ENCODE measurements around the gene RHOBTB3.

Gene RHOBTB3

GRCh38 chr5:95759634-95760033 lies 28.5 kb downstream of the RHOBTB3 start:
- peaks cover 4% of the 10 kb centered on the region; the same call in 1 of the 2 replicates for H3K4me1 ChIP-seq (ENCODE audit: insufficient read depth, low read length)
- H3K9ac ChIP-seq (ENCODE audit: low read depth, low read length) = no peak overlapping the region
- H3K9me3 ChIP-seq (ENCODE audit: control insufficient read depth, insufficient read depth, low read length) = no peaks in the 10 kb centered on the region
- no peaks in the 10 kb centered on the region for H3K36me3 ChIP-seq (ENCODE audit: insufficient read depth, low read length)

GRCh38 chr5:95760273-95761191 lies 29.4 kb downstream of the RHOBTB3 start:
- Histone ChIP-seq H3K9ac (ENCODE audit: low read depth, low read length) (no peak overlapping the region), H3K4me1 (ENCODE audit: insufficient read depth, low read length) (peaks cover 4% of the 10 kb centered on the region; the same call in 1 of the 2 replicates), H3K9me3 (ENCODE audit: control insufficient read depth, insufficient read depth, low read length) (no peaks in the 10 kb centered on the region), H3K36me3 (ENCODE audit: insufficient read depth, low read length) (no peaks in the 10 kb centered on the region)

GRCh38 chr5:95761771-95762651 lies 30.9 kb downstream of the RHOBTB3 start:
- Histone ChIP-seq H3K9me3 (ENCODE audit: control insufficient read depth, insufficient read depth, low read length) (no peaks in the 10 kb centered on the region), H3K36me3 (ENCODE audit: insufficient read depth, low read length) (no peaks in the 10 kb centered on the region), H3K4me1 (ENCODE audit: insufficient read depth, low read length) (peaks cover 4% of the 10 kb centered on the region; the same call in 1 of the 2 replicates), H3K9ac (ENCODE audit: low read depth, low read length) (no peak overlapping the region)

GRCh38 chr5:95762652-95763041 lies 31.5 kb downstream of the RHOBTB3 start:
- H3K36me3 ChIP-seq (ENCODE audit: insufficient read depth, low read length) = no peaks in the 10 kb centered on the region
- no peak overlapping the region for H3K9ac ChIP-seq (ENCODE audit: low read depth, low read length)

GRCh38 chr5:95763941-95764340 lies 32.8 kb downstream of the RHOBTB3 start:
- H3K36me3 ChIP-seq (ENCODE audit: insufficient read depth, low read length) = no peaks in the 10 kb centered on the region
- H3K9ac ChIP-seq (ENCODE audit: low read depth, low read length) = no peak overlapping the region
- H3K9me3 ChIP-seq (ENCODE audit: control insufficient read depth, insufficient read depth, low read length) = no peaks in the 10 kb centered on the region
- peaks cover 4% of the 10 kb centered on the region; the same call in 1 of the 2 replicates for H3K4me1 ChIP-seq (ENCODE audit: insufficient read depth, low read length)

More at GRCh38 chr5:95762652-95763041, 31.5 kb downstream of the RHOBTB3 start:
- Histone ChIP-seq H3K9me3 (ENCODE audit: control insufficient read depth, insufficient read depth, low read length) (no peaks in the 10 kb centered on the region), H3K4me1 (ENCODE audit: insufficient read depth, low read length) (peaks cover 4% of the 10 kb centered on the region; the same call in 1 of the 2 replicates)

GRCh38 chr5:95768731-95769130 lies 37.6 kb downstream of the RHOBTB3 start:
- no peaks in the 10 kb centered on the region for H3K9me3 ChIP-seq (ENCODE audit: control insufficient read depth, insufficient read depth, low read length)
- no peaks in the 10 kb centered on the region for H3K4me1 ChIP-seq (ENCODE audit: insufficient read depth, low read length)
- H3K36me3 ChIP-seq (ENCODE audit: insufficient read depth, low read length) = no peaks in the 10 kb centered on the region

GRCh38 chr5:95770830-95771708 lies 39.9 kb downstream of the RHOBTB3 start:
- Histone ChIP-seq H3K4me1 (ENCODE audit: insufficient read depth, low read length) (no peaks in the 10 kb centered on the region), H3K9me3 (ENCODE audit: control insufficient read depth, insufficient read depth, low read length) (no peaks in the 10 kb centered on the region), H3K36me3 (ENCODE audit: insufficient read depth, low read length) (no peaks in the 10 kb centered on the region), H3K9ac (ENCODE audit: low read depth, low read length) (no peak overlapping the region)

More at GRCh38 chr5:95768731-95769130, 37.6 kb downstream of the RHOBTB3 start:
- no peak overlapping the region for H3K9ac ChIP-seq (ENCODE audit: low read depth, low read length)

- Histone ChIP-seq H3K9ac (ENCODE audit: low read depth, low read length) (no peak overlapping the region), H3K36me3 (ENCODE audit: insufficient read depth, low read length) (no peaks in the 10 kb centered on the region), H3K4me1 (ENCODE audit: insufficient read depth, low read length) (no peaks in the 10 kb centered on the region), H3K9me3 (ENCODE audit: control insufficient read depth, insufficient read depth, low read length) (no peaks in the 10 kb centered on the region)
Observed at GRCh38 chr5:95771892-95772291, 40.8 kb downstream of the RHOBTB3 start.

- no peak overlapping the region for H3K9ac ChIP-seq (ENCODE audit: low read depth, low read length)
- H3K9me3 ChIP-seq (ENCODE audit: control insufficient read depth, insufficient read depth, low read length) = no peaks in the 10 kb centered on the region
- H3K4me1 ChIP-seq (ENCODE audit: insufficient read depth, low read length) = no peaks in the 10 kb centered on the region
- H3K36me3 ChIP-seq (ENCODE audit: insufficient read depth, low read length) = no peaks in the 10 kb centered on the region
Observed at GRCh38 chr5:95773335-95774059, 42.4 kb downstream of the RHOBTB3 start.

- Histone ChIP-seq H3K36me3 (ENCODE audit: insufficient read depth, low read length) (no peaks in the 10 kb centered on the region), H3K4me1 (ENCODE audit: insufficient read depth, low read length) (no peaks in the 10 kb centered on the region; the same call in 1 of the 2 replicates), H3K9me3 (ENCODE audit: control insufficient read depth, insufficient read depth, low read length) (no peaks in the 10 kb centered on the region), H3K9ac (ENCODE audit: low read depth, low read length) (no peak overlapping the region)
Observed at GRCh38 chr5:95777441-95777840, 46.3 kb downstream of the RHOBTB3 start.

GRCh38 chr5:95778713-95779436 lies 47.7 kb downstream of the RHOBTB3 start:
- Histone ChIP-seq H3K9me3 (ENCODE audit: control insufficient read depth, insufficient read depth, low read length) (no peaks in the 10 kb centered on the region), H3K4me1 (ENCODE audit: insufficient read depth, low read length) (no peaks in the 10 kb centered on the region; the same call in 1 of the 2 replicates), H3K36me3 (ENCODE audit: insufficient read depth, low read length) (no peaks in the 10 kb centered on the region), H3K9ac (ENCODE audit: low read depth, low read length) (no peak overlapping the region)

- Histone ChIP-seq H3K9me3 (ENCODE audit: control insufficient read depth, insufficient read depth, low read length) (no peaks in the 10 kb centered on the region), H3K9ac (ENCODE audit: low read depth, low read length) (no peak overlapping the region), H3K4me1 (ENCODE audit: insufficient read depth, low read length) (no peaks in the 10 kb centered on the region; the same call in 1 of the 2 replicates), H3K36me3 (ENCODE audit: insufficient read depth, low read length) (no peaks in the 10 kb centered on the region; the same call in 1 of the 2 replicates)
Observed at GRCh38 chr5:95779611-95780010, 48.5 kb downstream of the RHOBTB3 start.
